IMR-90 (cell line): Measurements from ENCODE around the gene RAB30. TPM values are rescaled to one million over a fixed set of nuclear protein-coding genes. Genes with fewer than 3 reads are reported as not detected.

ENCODE experiments used
- ATAC-seq: fragments of 200-7000 bp; cut with Tn5 transposase; 2 replicates; pipeline ENCODE4 v1.9.1; 2020; ENCODE audit warnings: low read depth, mild to moderate bottlenecking, moderate library complexity
- BruUV-seq: library from RNA; stranded (reverse); fragments of 400-500 nt; replicated peaks from 2 replicates; lab custom pipeline; 2021; lab: Mats Ljungman, UMichigan
- CTCF ChIA-PET: fragments of 300-600 bp; formaldehyde crosslinking; extraction: SDS; loops from one replicate; lab custom pipeline; 2021; ENCODE audit warnings: antibody characterized with exemption; lab: Yijun Ruan, JAX
- POLR2A ChIA-PET: fragments of 300-600 bp; sonication (Branson Sonifier 250); formaldehyde crosslinking; loops from one replicate; lab custom pipeline; 2022; ENCODE audit warnings: antibody characterized with exemption; ENCODE audit not compliant: unreplicated experiment; lab: Charles Lee
- DNase-seq: peaks from one replicate; pipeline ENCODE4 v3.0.0; 2013
- H2AFZ ChIP-seq: replicated peaks from 2 replicates; pipeline ENCODE3; 2013; ENCODE audit warnings: low read length, mild to moderate bottlenecking; ENCODE audit not compliant: poor library complexity
- H2AK5ac ChIP-seq: 2 replicates; pipeline ENCODE4 v1.6.1; 2013; ENCODE audit warnings: low read depth, low read length, inconsistent platforms
- H2AK9ac ChIP-seq: replicated peaks from 2 replicates; pipeline ENCODE3; 2013; ENCODE audit warnings: mild to moderate bottlenecking, low read depth, low read length, moderate library complexity; ENCODE audit not compliant: poor library complexity
- H2BK120ac ChIP-seq: 2 replicates; pipeline ENCODE4 v1.6.1; 2013; ENCODE audit warnings: low read depth, low read length, inconsistent platforms
- H2BK15ac ChIP-seq: 3 replicates; pipeline ENCODE4 v1.6.1; 2013; ENCODE audit warnings: low read depth, low read length, inconsistent platforms
- H2BK20ac ChIP-seq: 2 replicates; pipeline ENCODE4 v1.6.1; 2013; ENCODE audit warnings: low read depth, mild to moderate bottlenecking, inconsistent platforms, low read length, moderate library complexity
- H2BK5ac ChIP-seq: 2 replicates; pipeline ENCODE4 v1.6.1; 2013; ENCODE audit warnings: mild to moderate bottlenecking, low read depth, low read length, inconsistent platforms; ENCODE audit not compliant: poor library complexity, severe bottlenecking
- H3K14ac ChIP-seq: replicated peaks from 2 replicates; pipeline ENCODE4 v1.6.1; 2013; ENCODE audit warnings: low read depth, low read length, inconsistent platforms
- H3K18ac ChIP-seq: 2 replicates; pipeline ENCODE4 v1.6.1; 2013; ENCODE audit warnings: low read depth, low read length, control low read depth
- H3K23ac ChIP-seq: 2 replicates; pipeline ENCODE4 v1.6.1; 2013; ENCODE audit warnings: low read depth, low read length, inconsistent platforms
- H3K27ac ChIP-seq: 2 replicates; pipeline ENCODE4 v1.5.1; 2013; ENCODE audit warnings: mild to moderate bottlenecking, control low read depth, low read length; ENCODE audit not compliant: insufficient read depth
- H3K27me3 ChIP-seq: 2 replicates; pipeline ENCODE4 v1.6.1; 2013; ENCODE audit warnings: low read length; ENCODE audit not compliant: control insufficient read depth, insufficient read depth
- H3K36me3 ChIP-seq: 2 replicates; pipeline ENCODE4 v1.6.1; 2013; ENCODE audit warnings: low read length, mixed read lengths; ENCODE audit not compliant: control insufficient read depth, insufficient read depth
- H3K4ac ChIP-seq: 2 replicates; pipeline ENCODE4 v1.6.1; 2013; ENCODE audit warnings: low read depth, low read length, inconsistent platforms
- H3K4me1 ChIP-seq: 2 replicates; pipeline ENCODE4 v1.6.1; 2013; ENCODE audit warnings: low read length, mixed read lengths; ENCODE audit not compliant: control insufficient read depth, insufficient read depth
- H3K4me2 ChIP-seq: 2 replicates; pipeline ENCODE4 v1.6.1; 2013; ENCODE audit warnings: low read depth, mild to moderate bottlenecking, control low read depth, low read length, moderate library complexity
- H3K4me3 ChIP-seq: 2 replicates; pipeline ENCODE4 v1.5.1; 2013; ENCODE audit warnings: low read depth, mild to moderate bottlenecking, control low read depth, low read length, moderate library complexity; ENCODE audit not compliant: insufficient read depth
- H3K56ac ChIP-seq: 2 replicates; pipeline ENCODE4 v1.6.1; 2013; ENCODE audit warnings: low read length, inconsistent platforms; ENCODE audit not compliant: insufficient read depth; ENCODE audit errors: extremely low read depth
- H3K79me1 ChIP-seq, 2 experiments: 2 replicates each; pipeline ENCODE4 v1.6.1; 2013; ENCODE audit warnings: low read length in 2 of 2, inconsistent platforms in 1 of 2, low read depth in 1 of 2
- H3K9ac ChIP-seq: 2 replicates; pipeline ENCODE4 v1.6.1; 2013; ENCODE audit warnings: low read depth, low read length, control low read depth
- H3K9me1 ChIP-seq: 2 replicates; pipeline ENCODE4 v1.6.1; 2013; ENCODE audit warnings: low read length, inconsistent platforms; ENCODE audit not compliant: insufficient read depth
- H3K9me3 ChIP-seq: 2 replicates; pipeline ENCODE4 v1.6.1; 2013; ENCODE audit warnings: low read length; ENCODE audit not compliant: control insufficient read depth, insufficient read depth
- H4K20me1 ChIP-seq: 2 replicates; pipeline ENCODE4 v1.6.1; 2013; ENCODE audit warnings: low read length, inconsistent platforms; ENCODE audit not compliant: insufficient read depth
- H4K5ac ChIP-seq: 2 replicates; pipeline ENCODE4 v1.6.1; 2013; ENCODE audit warnings: mild to moderate bottlenecking, low read depth, low read length, control low read depth
- H4K8ac ChIP-seq, 2 experiments: 2 replicates each; pipeline ENCODE4 v1.6.1; 2013; ENCODE audit warnings: low read depth in 2 of 2, low read length in 2 of 2, control low read depth in 1 of 2, inconsistent platforms in 1 of 2
- H4K91ac ChIP-seq: 2 replicates; pipeline ENCODE4 v1.6.1; 2013; ENCODE audit warnings: low read depth, low read length, inconsistent platforms; ENCODE audit not compliant: insufficient read depth
- CEBPB ChIP-seq: IDR thresholded peaks from 2 replicates; pipeline ENCODE4 v1.6.1; 2012; ENCODE audit warnings: low read depth, low read length, improper control_type of control experiment
- CHD1 ChIP-seq: IDR thresholded peaks from 2 replicates; pipeline ENCODE4 v1.6.1; 2012; ENCODE audit warnings: low read depth, low read length, improper control_type of control experiment
- FOS ChIP-seq: fragments of 150-350 bp; IDR thresholded peaks from 2 replicates; pipeline ENCODE4 v1.6.1; 2016; ENCODE audit warnings: low read depth, low read length
- MAFK ChIP-seq: IDR thresholded peaks from 2 replicates; pipeline ENCODE4 v1.6.1; 2012; ENCODE audit warnings: low read depth, low read length, improper control_type of control experiment
- MAZ ChIP-seq: IDR thresholded peaks from 2 replicates; pipeline ENCODE4 v1.6.1; 2012; ENCODE audit warnings: low read depth, mild to moderate bottlenecking, low read length, improper control_type of control experiment, moderate library complexity, borderline replicate concordance
- MXI1 ChIP-seq: IDR thresholded peaks from 2 replicates; pipeline ENCODE4 v1.6.1; 2012; ENCODE audit warnings: low read depth, mild to moderate bottlenecking, low read length, moderate library complexity, borderline replicate concordance
- POLR2A ChIP-seq: IDR thresholded peaks from 2 replicates; pipeline ENCODE4 v1.6.1; 2012; ENCODE audit warnings: mild to moderate bottlenecking, low read depth, low read length
- SMC3 ChIP-seq: fragments of 150-350 bp; IDR thresholded peaks from 2 replicates; pipeline ENCODE4 v1.6.1; 2016; ENCODE audit warnings: low read depth, mild to moderate bottlenecking, antibody characterized with exemption, low read length, moderate library complexity
- WGBS, 2 experiments: methylation state at CpG; one replicate each; pipeline versions ENCODE4 v1.1.5 to v1.1.7; 2013; ENCODE audit warnings: missing lambda C conversion rate in 2 of 2; ENCODE audit not compliant: insufficient read length in 1 of 2; ENCODE audit errors: extremely low coverage in 2 of 2; 5-methylcytosine and 5-hydroxymethylcytosine counted together
- dilution Hi-C: fragments of 300-500 bp; cut with HindIII; formaldehyde crosslinking; loops from one replicate; pipeline ENCODE4 v1.14.3; 2018; ENCODE audit warnings: low sequenced_read_pairs; ENCODE audit not compliant: unreplicated experiment
- in situ Hi-C: fragments of 300-500 bp; cut with MboI; formaldehyde crosslinking; loops from 3 replicates; pipeline ENCODE4 v1.14.3; 2019; ENCODE audit warnings: low sequenced_read_pairs, inconsistent platforms, mixed read lengths
- intact Hi-C: fragments of 100-400 bp; cut with micrococcal nuclease; formaldehyde crosslinking; loops from 2 replicates; pipeline ENCODE4 v1.10.0; 2022
- polyA plus RNA-seq, 3 experiments: library from polyadenylated mRNA; depleted of rRNA; stranded (reverse); fragments of >200 nt; gene quantifications; 2 replicates each; pipeline ENCODE4 v1.2.3, GENCODE V29; 2012; ENCODE audit warnings: low replicate concordance in 1 of 3
- total RNA-seq: library from RNA; depleted of rRNA; stranded (reverse); fragments of >200 nt; gene quantifications from 2 replicates; pipeline ENCODE4 v1.2.3, GENCODE V29; 2012

Gene RAB30
- total and polyA plus RNA-seq, 2 of the 4 experiments (the other 2 are of a cell fraction) = 7.2 to 25.6 TPM

DNA sequence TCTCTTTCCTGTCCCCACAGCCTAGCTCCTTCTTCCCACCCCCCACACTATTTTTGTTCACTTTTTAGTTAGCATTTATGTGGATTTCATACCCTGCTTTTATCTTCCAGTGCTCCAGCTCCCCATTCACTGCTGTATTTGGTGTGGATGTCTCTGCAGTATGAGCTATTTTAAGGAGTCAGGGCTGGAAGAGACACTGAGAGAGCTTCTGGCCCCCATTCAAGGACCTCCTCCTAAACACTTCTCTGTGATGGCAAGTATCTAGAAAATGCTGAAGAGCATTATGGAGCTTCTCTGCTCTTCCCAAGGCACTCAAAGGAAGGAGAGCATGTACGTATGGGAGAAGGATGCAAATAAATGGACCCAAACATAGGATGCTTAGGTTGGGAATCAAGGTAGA is 79.5 kb downstream of the RAB30 start:
- WGBS, 2 experiments = no CpG with 5 or more reads among the region's 1 CpG
- Histone ChIP-seq H2AFZ (no peak overlapping the region), H4K91ac (no peak overlapping the region), H2BK15ac (no peak overlapping the region), H3K18ac (no peak overlapping the region), H3K9me1 (peaks cover 5% of the 10 kb centered on the region), H2BK120ac (no peak overlapping the region), H2AK9ac (no peak overlapping the region), H3K9me3 (no peaks in the 10 kb centered on the region), H3K27me3 (no peaks in the 10 kb centered on the region), H3K14ac (no peak overlapping the region), H3K79me1 (peaks cover 0 to 4% of the 10 kb centered on the region in 2 experiments; a peak in 2 of 4 replicates), H3K4me2 (no peak overlapping the region), H3K27ac (no peak overlapping the region), H3K23ac (no peak overlapping the region), H3K36me3 (peaks cover 5% of the 10 kb centered on the region), H3K4ac (no peak overlapping the region), H4K20me1 (peaks cover 3% of the 10 kb centered on the region; the same call in 1 of the 2 replicates), H3K4me1 (peaks cover 2% of the 10 kb centered on the region), H2AK5ac (no peak overlapping the region), H3K9ac (no peak overlapping the region), H2BK5ac (no peak overlapping the region), H3K56ac (no peak overlapping the region), H4K5ac (no peak overlapping the region), H3K4me3 (no peak overlapping the region), H4K8ac (no peak overlapping the region), H2BK20ac (no peak overlapping the region)
- peak; percentile 21; the same call in 1 of the 2 replicates for ATAC-seq
- BruUV-seq = no TSS peak
- CTCF ChIA-PET = no interaction called here
- TF ChIP-seq MAZ (no peak), POLR2A (no peak), CHD1 (no peak), MAFK (no peak), SMC3 (no peak), FOS (no peak), MXI1 (no peak), CEBPB (no peak)
- DNase-seq = no peak
- intact Hi-C loops = no loop called here
- dilution Hi-C loops = no loop called here
- in situ Hi-C loops = no loop called here
- POLR2A ChIA-PET = no interaction called here
